Esophagus squamous epithelium (tissue), 4 donors: Measurements from ENCODE around the gene MAPKAPK3.

Source experiments
- CTCF ChIP-seq, 6 experiments: fragments of 450-650 bp in 4 of 6; fragments of 200-600 bp in 2 of 6; sonication (generic) in 2 of 6; IDR thresholded peaks; one replicate each; pipeline ENCODE4 v1.5.1; 2016 to 2019; ENCODE audit warnings: antibody characterized with exemption in 6 of 6, mild to moderate bottlenecking in 4 of 6, moderate library complexity in 4 of 6
- POLR2A ChIP-seq, 4 donors: fragments of 450-650 bp; IDR thresholded peaks; one replicate each; pipeline ENCODE4 v1.6.1; 2017; ENCODE audit warnings: antibody characterized with exemption in 4 of 4, mild to moderate bottlenecking in 4 of 4, moderate library complexity in 3 of 4

- TF ChIP-seq POLR2A (IDR thresholded peaks at IDR 0.05) = no peak
- TF ChIP-seq CTCF (IDR thresholded peaks at IDR 0.05) = no peak
These were observed 15.9 kb upstream of the MAPKAPK3 start for GRCh38 chr3:50600841-50601591.
